Measurements from ENCODE around the gene ANKS1B.
"Not testable (repeated sequence)": the region's sequence is repeated elsewhere in the genome, so short reads cannot be mapped to it uniquely, and the experiment has no call there.

ANKS1B gene

DNA sequence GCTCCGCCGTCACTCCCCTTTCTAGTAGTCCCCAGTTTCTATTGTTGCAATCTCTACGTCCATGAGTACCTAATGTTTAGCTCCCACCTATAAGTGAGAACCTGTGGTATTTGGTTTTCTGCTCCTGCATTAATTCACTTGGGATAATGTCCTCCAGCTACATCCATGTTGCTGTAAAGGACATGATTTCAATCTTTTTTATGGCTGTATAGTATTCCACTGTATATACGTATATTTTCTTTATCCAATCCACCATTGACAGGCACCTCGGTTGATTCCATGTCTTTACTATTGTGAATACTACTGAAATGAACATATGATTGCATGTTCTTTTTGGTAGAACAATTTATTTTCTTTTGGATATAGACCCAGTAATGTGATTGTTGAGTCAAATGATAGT, 114.7 kb downstream of the ANKS1B start:
- DNase-seq (ENCODE audit: low spot score) = no peak

GRCh38 chr12:99861731-99862130, 123.0 kb downstream of the ANKS1B start:
- no peak for DNase-seq (ENCODE audit: low spot score)

DNA sequence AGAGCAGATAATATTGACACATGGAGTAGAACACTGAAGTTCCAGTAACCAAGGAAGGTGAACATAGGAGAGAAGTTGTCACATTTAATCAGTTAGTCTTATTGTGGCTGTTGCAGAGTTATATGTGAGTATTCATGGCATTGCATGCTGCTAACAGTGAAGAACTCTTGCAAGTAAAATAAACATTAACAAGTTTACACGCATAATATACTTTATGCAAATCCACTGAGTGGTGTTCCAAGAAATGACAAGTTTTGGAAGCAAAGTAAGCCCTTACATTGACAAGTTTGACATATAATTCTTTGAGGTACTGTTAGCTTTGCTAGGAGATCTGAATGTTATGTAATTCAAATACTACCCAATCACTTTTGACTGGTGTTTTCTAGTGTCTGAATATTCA, 125.6 kb downstream of the ANKS1B start:
- no peak for DNase-seq (ENCODE audit: low spot score)

GRCh38 chr12:99852666-99853065, 132.1 kb downstream of the ANKS1B start:
- DNase-seq (ENCODE audit: low spot score) = no peak

GRCh38 chr12:99847936-99848335, 136.8 kb downstream of the ANKS1B start:
- DNase-seq (ENCODE audit: low spot score) = no peak

DNA sequence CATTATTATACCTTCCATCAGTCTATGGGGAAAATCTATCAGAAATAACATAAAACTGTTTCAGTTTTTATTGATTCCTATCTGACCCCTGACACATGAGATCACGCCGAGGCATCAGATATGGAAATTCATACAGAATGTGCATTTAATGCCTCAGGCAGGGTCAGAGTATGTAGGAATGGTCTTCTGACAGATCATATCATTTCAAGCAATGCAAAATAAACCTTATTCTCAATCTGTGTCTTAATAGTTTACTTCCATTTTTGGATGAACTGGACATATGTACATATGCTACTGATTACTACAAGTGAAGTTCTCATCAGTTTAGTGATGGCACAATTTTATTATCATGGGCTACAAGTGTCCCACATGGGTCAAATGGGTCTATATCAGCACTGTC, 150.0 kb downstream of the ANKS1B start:
- no peak for DNase-seq (ENCODE audit: low spot score)

GRCh38 chr12:99833397-99833796, 151.3 kb downstream of the ANKS1B start:
- DNase-seq (ENCODE audit: low spot score) = no peak

DNA sequence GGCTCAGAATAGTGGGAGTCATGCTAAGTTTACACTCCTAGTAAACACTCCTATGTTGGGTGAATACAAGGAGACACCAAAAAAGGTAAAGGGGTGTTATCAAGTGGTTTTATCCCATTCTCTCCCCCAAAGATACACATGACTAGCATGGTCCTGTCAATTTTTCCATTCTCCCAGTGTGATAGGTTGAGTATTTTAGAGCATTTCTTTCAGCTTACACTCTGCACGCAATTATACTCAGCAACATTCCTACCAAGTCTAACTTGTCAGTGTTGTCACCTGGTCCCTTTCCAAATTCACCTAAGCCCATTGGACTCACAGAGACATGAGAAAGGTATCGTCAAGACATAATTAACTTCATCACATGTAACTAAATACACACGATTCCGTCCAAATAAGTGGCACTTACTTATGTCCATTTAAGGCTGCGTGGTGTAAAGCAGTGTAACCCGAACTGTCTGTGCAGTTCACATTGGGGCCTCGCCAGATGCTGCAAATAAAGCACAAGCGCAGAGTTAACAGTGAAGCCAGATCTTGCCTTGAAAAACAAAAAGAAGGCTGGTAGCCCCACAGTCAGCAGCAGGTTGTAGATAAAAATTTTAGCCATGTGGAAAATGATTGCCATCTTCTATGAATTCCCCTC, 159.7 kb downstream of the ANKS1B start:
- no peak for DNase-seq (ENCODE audit: low spot score)

GRCh38 chr12:99822273-99822672, 162.5 kb downstream of the ANKS1B start:
- DNase-seq (ENCODE audit: low spot score) = no peak

DNA sequence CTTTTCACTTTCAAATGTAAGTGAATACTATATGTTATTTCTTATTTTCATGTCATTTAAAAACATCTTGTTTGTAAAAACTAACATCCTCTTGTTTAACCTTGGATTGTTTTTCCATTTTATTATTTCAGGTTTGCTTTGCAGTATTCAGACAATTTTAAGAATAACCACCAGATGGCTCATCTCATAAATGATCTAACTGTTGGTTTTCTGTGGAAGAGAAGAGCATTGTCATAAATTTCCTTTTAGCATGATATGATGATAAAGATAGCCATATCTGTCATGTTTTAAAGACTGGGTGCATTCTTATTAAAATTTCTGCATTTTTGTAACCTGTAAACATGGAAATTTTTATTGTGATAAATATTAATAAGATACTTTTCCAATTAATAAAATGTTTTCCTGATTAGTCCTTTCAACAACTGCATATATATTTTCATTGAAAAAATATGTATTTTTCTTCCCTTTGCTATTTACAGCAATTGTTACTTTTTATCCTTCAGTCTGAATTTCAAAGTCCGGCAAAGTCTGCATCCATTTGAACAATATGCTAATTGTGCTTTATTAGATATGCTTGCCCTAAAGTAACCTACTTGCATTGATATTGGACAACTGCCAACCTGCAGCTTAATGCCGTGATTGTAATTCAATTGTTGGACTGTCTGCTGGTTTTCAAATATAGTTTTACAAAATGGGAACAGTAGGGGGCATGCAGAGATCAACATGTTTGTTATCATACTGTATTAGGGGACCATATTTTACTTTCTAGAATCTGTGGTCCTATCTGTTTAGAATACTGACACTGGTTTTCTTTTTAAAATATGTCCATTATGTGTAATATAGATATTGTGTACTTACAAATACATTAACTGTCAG, 173.8 kb downstream of the ANKS1B start:
- DNase-seq (ENCODE audit: low spot score) = peak; percentile 28

DNA sequence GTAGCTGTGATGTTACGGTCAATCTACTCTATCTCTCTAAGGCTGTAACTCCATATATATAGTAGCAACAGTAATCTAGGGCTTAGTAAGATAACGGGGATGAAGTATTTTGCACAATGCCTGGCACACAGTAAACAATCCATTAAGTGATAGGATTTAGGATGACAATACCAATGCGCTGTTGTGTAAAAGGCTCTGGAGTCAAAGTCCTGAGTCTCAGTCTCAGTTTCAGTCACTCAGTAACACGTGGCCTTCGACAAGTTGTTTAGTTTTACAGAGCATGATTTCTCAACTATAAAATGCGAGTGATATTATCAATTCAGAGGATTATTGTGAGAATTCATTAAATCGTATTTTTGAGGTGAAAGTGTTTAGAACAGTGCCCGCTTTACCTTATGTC, 174.8 kb downstream of the ANKS1B start:
- no peak for DNase-seq (ENCODE audit: low spot score)

DNA sequence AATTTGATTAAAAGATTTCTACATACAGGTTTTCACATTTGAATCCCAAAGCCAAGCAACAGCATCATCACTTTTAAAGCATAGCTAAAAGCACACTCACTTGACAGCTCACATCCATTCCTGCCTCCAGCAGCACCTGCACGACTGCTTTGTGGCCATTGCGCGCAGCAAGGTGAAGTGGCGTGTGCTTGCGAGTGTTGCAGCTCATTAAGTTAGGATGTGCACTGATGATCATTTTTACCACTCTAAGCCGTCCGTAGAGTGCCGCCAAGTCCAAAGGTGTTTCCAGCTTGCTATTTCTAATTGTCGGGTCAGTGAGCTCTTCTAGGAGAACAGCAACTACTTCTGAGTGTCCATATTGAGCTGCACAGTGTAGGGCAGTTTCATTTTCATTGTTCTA, 178.4 kb downstream of the ANKS1B start:
- no peak for DNase-seq (ENCODE audit: low spot score)

DNA sequence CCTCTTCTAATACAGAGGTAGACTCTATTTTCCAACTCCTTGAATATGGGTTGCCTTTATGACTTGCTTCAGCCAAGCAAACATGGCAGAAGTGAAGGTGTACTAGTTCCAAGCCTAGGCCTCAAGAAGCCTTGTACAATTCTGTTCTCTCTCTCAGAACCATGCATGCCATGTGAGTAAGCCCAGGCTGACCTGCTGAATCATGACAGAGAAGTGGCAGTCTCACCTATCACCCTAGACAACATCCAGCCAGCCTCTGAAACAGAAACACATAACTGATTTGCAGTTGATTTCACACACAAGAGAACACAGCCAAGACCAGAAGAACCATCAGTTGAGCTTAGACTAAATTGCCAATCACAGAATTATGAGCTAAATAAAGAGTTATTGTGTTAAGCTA, 180.0 kb downstream of the ANKS1B start:
- peak; percentile 73 for DNase-seq (ENCODE audit: low spot score)

DNA sequence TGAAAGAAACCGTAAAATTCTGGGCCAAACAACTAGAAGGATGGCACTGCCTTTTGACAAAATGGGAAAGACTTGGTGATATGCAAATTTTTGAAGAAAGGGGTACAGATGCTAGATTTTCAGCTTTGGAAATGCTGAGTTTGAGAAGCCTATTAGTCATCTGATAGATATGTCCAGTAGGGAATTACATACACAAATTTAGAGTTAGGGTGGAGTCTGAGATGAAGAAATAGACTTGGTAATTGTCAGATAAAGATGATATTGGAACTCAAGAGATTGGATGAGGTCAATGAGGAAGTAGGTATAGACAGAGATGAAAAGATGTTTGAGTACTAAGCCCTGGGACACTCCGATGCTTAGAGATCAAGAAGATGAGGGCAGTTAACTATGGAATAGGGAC, 184.1 kb downstream of the ANKS1B start:
- no peak for DNase-seq (ENCODE audit: low spot score)

- DNase-seq (ENCODE audit: low spot score) = not testable (repeated sequence)
Measured at GRCh38 chr12:99797931-99798330, 186.8 kb downstream of the ANKS1B start.

DNA sequence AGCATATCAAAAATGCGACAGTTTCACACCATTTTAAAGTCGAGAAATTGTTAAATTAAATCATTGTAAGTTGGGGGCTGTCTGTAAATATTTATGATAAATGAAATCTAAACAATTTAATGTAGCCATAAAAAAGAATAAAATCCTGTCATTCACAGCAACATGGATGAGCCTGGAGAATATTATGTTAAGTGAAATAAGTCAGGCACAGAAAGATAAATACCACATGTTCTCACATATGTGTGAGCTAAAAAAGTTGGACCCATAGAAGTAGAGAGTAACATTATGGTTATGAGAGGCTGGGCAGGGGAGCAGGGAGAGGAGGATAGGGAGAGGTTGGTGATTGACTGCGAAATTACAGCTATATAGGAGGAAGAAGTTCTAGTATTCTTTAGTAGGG, 201.3 kb downstream of the ANKS1B start:
- no peak for DNase-seq (ENCODE audit: low spot score)

DNA sequence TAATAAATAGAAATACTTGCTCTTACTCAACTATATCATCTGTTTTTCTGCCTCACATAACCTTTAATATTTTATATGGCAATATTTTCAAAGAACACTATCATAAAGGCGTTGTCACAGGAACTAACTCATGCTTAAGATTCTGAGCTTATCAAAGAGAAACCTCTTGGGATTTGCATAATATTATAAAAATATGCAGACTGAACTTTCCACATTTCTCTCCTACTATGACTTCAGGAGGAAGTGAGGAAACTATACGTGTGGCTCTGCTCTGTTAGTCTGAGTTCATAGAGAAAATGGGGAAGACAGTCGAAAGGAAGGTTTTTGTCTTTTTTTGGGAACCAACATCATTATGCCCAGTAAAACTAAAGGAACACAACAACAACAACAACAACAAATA, 212.5 kb downstream of the ANKS1B start:
- DNase-seq (ENCODE audit: low spot score) = no peak

- no peak for DNase-seq (ENCODE audit: low spot score)
Measured at GRCh38 chr12:99771659-99772058, 213.1 kb downstream of the ANKS1B start.

DNA sequence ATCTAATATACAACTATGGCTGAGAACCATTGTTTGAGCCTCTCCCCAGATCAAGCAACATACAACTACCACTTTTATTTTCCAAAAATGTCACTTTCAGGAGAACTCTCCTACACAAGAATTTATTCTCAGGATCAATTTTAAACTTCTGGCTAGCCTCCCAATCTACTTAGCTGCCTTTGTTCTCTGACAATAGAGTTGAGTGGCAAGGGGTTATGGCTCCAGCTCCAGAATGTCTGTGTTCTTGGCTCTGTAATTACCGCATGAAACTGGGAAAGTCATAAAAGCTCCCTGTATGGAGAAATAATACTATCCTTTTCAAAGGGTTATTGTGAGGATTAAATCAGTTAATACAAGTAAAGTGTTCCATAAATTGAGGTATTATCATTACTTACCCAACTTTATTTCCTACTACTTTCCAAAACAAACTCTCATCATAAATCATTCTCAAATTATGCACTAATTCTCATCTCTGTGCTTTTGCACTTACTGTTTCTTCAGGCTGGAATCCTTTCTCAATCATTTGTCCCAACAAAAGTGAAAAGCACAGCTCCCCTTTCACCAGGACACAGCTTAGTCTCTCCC, 215.2 kb downstream of the ANKS1B start:
- no peak for DNase-seq (ENCODE audit: low spot score)

DNA sequence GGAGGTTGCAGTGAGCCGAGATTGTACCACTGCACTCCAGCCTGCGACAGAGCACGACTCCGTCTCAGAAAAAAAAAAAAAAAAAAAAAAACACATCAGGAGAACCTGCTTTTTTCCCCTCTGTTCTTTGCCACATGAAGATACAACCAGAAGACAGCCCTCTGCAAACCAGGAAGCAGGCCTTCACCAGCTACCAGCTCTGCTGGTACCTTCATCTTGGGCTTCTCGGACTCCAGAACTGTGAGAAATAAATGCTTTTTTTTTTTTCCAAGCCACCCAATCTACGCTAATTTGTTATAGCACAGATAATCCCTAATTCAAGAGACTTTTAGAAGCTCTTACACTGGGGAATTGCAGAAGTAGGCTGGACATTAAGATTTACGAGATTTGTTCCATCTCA, 216.0 kb downstream of the ANKS1B start:
- no peak for DNase-seq (ENCODE audit: low spot score)

DNA sequence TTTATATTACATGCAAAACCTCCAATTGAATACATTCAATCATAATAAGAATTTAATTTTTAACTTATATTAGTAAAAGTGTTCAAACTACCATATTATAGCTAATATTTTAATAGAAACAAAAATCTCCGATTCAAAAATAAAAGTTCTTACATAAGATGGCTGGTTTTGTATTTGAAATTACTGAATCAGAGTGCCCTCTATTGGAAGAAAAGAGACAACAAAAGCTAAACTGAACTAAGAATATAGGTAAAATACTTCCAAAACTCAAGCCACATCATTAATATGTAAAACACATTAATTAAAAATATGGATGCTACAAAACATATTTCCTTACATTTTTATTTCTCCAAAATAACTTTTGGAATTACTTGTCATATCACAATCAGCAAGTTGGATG, 216.9 kb downstream of the ANKS1B start:
- DNase-seq (ENCODE audit: low spot score) = peak; percentile 42

- DNase-seq (ENCODE audit: low spot score) = no peak
Measured at GRCh38 chr12:99766408-99766807, 218.3 kb downstream of the ANKS1B start.

DNA sequence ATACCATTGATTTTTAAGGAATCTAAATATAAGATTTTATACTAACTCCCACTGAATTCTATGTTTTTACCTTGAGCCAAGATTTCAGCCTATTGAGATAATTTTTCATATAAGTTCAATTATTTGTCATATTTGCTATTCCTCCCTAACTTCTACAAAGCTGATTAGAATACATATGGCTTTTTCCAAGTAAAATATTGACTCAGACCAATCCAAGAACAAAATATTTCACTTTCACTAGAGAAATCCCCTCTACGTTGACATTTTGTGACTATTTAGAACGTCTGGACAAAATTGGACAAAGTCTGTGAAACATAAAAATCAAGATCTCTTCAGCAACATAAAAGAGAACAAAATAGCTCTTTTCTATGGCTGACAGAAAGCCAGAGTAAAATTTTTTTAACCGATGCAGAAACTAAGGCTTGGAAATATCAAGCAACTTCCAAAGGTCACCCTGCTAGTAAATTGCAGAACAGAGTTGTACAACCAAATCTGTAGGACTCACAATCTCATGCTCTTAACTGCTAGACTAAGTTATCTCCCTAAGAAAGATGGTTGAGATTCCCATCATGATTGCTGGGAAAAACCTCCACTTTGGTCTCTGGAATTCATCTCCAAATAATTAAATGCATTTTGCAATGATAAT, 219.1 kb downstream of the ANKS1B start:
- no peak for DNase-seq (ENCODE audit: low spot score)
